Neural cell (in vitro differentiated cells): Measurements from ENCODE around the gene XIRP2.
"Not testable (repeated sequence)": the region's sequence is repeated elsewhere in the genome, so short reads cannot be mapped to it uniquely, and the experiment has no call there.

Source experiments
- EZH2 ChIP-seq: fragments of 200-600, 300-800 bp; shearing (Covaris generic), sonication (generic); IDR thresholded peaks from 2 replicates; pipeline ENCODE4 v1.6.1; 2014; ENCODE audit warnings: antibody characterized with exemption, low read length, borderline replicate concordance, mild to moderate bottlenecking; ENCODE audit not compliant: insufficient read depth, poor library complexity, severe bottlenecking
- TF ChIP-seq, protein P1 (sequence below): fragments of 450-650 bp; IDR thresholded peaks from 2 replicates; pipeline ENCODE4 v1.5.1; 2014; ENCODE audit warnings: antibody characterized with exemption, mild to moderate bottlenecking, moderate library complexity; ENCODE audit not compliant: poor library complexity, severe bottlenecking

DNA sequence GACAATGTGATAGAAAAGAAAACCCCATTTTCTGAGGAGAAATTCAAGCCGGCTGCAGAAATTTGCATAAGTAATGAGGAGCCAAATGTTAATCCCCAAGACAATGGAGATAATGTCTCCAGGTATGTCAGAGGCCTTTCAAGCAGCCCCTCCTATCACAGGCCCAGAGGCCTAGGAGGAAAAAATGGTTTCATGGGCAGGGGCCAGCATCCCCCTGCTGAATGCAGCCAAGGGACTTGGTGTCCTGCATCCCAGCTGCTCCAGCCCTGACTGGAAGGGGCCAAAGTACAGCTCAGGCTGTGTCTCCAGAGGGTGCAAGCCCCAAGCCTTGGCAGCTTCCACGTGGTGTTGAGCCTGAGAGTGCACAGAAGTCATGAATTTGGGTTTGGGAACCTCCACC lies 380.0 kb downstream of the XIRP2 start:
- TF ChIP-seq, protein P1, sequence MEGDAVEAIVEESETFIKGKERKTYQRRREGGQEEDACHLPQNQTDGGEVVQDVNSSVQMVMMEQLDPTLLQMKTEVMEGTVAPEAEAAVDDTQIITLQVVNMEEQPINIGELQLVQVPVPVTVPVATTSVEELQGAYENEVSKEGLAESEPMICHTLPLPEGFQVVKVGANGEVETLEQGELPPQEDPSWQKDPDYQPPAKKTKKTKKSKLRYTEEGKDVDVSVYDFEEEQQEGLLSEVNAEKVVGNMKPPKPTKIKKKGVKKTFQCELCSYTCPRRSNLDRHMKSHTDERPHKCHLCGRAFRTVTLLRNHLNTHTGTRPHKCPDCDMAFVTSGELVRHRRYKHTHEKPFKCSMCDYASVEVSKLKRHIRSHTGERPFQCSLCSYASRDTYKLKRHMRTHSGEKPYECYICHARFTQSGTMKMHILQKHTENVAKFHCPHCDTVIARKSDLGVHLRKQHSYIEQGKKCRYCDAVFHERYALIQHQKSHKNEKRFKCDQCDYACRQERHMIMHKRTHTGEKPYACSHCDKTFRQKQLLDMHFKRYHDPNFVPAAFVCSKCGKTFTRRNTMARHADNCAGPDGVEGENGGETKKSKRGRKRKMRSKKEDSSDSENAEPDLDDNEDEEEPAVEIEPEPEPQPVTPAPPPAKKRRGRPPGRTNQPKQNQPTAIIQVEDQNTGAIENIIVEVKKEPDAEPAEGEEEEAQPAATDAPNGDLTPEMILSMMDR = not testable (repeated sequence)
- not testable (repeated sequence) for TF ChIP-seq EZH2
